ENCODE results near the gene CEACAM3.
"Not testable (repeated sequence)": the region's sequence is repeated elsewhere in the genome, so short reads cannot be mapped to it uniquely, and the experiment has no call there.

Gene CEACAM3

DNA sequence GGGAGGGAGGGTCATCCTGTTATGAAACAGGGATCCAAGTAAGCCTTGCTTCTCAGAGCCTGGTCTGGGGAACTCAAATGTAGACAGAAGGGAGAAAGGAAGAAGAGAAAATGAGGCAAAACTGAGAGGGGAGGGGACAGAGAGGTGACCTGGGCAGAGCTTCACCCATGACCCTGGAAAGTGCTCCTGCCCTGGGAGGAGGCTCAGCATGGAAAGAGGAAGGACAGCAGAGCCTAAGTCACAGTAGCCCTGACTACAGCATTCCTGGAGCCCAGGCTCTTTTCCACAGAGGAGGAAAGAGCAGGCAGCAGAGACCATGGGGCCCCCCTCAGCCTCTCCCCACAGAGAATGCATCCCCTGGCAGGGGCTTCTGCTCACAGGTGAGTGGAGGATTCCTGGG lies at the start of gene CEACAM3:
Gene CEACAM3 (plus strand): TSS at position 226 of the 400 bp plus-strand sequence. CDS start 91 bp downstream, at position 317.
- in situ Hi-C loops (cut with HindIII; ENCODE audit: low sequenced_read_pairs): no loop called here

DNA sequence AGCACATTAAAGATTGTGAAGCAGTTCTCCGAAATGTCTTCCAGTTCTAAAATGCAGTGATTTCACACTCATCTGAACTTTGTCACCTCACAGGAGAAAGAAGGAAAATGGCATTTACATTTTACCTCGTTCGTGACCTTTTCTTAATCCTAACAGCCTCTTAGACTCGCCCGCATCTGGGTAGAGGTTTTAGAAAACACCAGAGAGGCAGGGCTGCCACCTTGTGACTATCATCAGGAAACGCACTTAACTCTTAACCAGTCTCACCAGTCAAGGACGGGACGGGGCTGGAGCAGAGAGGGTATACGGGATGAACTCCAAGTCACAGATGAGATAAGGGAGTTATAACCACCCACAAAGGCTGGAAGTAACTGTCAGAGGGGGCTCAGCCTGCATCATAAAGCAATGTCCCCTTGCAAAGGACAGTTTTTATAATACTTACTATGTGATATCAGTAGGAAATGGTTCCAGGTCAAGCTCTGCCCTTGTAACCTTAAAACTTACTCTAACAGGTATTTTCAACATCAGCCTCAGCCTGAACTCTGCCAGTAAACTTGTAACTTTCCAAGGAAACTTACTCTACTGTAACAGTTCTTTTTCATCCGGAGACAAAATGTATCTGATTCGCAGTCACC lies 49.7 kb upstream of the CEACAM3 start:
- in situ Hi-C loops (cut with HindIII; ENCODE audit: low sequenced_read_pairs): no loop called here

DNA sequence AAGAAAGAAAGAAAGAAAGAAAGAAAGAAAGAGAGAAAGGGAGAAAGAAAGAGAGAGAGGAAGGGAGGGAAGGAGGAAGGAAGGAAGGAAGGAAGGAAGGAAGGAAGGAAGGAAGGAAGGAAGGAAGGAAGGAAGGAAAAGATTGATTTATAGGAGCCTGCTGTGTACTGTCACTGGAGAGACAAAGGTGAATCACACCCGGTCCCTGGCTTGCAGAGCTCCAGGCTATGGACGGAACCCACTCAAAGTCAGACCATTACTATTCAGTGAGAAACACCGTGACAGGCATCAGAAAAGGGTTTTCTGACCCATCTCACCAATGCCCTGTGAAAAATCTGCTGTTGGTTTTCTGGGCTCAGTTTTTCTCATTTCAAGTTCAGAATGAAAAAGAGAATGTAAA lies 48.4 kb upstream of the CEACAM3 start:
- in situ Hi-C loops (cut with HindIII; ENCODE audit: low sequenced_read_pairs): no loop called here

DNA sequence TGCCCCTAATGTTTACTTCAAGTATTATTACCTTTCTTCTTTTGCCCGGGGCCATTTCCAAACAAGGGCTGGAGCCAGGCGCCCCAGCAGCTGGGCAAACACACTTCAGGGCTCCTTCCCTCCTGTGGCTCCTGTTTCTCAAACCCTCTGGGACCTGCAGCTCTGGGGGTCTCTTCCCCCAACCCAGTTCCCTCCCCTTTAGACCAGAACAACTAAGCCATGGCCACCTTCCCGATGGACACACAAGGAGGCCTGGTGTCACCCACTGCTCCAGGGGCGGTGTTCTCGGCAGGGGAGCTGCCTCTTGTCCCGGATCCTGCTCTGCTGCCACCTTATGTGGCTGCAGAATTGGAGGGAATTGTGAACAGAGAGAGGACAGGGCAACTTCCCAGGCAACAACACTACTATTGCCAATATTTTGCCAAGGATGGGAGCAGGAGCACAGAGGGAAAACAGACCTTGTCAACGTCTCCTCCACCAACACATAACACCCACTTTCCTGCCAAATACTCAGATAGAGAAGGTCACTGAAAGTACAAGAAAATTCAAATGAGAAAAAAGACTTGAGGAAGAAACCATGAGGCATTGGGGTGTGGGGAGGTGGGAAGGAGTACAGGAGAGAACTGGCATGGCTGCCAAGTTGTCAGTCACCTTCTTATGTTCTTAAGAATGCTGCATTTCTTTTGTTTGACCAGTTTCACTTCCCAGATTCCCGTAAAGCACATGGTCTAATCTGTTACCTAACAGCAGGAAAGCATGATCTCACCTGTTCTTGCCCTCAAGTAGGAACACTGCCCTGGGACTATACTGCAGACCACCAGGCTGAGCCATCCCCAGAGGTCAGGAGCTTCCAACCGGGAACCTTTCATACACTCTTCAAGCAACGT lies 45.9 kb upstream of the CEACAM3 start:
- in situ Hi-C loops (cut with HindIII; ENCODE audit: low sequenced_read_pairs): not testable (repeated sequence)

DNA sequence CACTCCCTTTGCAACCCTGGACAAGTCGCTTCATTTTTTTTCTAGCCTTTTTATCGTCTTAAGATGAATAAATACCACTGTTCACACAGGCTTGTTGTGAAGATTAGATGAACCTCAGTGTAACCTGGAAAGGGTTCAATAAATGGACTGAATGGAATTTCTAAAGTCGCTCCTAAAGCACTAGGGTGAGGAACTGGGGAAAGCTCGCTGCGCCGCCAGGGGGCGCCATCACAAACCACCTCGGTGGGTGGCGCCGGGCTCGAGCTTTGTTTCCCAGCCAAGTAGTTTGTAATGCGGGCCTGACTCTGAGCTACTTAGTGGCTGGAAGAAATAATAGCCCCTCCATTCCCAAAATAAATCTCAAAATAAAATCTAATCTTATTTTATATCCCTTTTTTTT lies 43.2 kb upstream of the CEACAM3 start:
- in situ Hi-C loops (cut with HindIII; ENCODE audit: low sequenced_read_pairs): no loop called here

DNA sequence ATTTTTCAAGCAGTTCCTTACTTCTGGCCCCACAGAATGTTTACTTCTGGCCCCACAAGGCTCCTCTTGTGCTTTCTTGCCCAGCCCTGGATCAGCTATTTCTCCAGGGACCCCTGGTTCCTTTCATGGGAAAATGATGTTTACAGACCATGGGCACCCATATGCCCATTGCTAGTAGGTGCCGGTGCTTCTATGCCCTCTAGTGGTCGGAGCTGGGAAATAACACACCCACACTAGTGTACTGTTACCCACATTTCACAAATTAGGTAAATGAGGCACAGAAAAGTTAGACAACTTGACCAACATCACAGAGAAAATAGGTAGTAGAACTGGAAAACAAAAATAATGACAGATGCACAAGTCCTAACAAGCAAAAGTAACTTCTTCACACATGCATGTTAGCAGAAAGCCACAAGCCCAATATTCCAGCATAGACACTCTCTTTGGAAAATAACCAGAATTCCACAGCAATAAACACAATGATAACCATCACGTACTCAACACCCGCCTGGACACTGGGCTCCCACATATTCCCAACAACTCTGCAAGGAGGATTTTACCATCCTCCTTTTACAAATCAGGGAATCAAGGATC lies 42.4 kb upstream of the CEACAM3 start:
- in situ Hi-C loops (cut with HindIII; ENCODE audit: low sequenced_read_pairs): no loop called here

DNA sequence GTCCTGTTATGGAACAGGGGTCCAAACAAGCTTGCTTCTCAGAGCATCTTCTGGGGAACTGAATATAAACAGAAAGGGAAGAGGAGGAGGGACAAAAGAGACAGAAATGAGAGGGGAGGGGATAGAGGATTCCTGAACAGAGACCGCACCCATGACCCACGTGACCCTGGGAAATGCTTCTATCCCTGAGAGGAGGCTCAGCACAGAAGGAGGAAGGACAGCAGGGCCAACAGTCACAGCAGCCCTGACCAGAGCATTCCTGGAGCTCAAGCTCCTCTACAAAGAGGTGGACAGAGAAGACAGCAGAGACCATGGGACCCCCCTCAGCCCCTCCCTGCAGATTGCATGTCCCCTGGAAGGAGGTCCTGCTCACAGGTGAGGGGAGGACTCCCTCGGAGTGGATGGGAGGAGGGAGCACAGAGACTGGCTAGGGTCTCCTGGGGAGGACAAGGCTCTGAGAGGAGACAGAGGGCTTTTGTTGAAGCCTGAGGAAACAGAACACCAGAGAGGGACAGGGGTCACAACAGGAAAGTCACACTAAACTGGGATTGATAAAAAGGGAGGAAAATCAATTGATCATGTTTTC lies 41.0 kb upstream of the CEACAM3 start, which contains the start of gene CEACAM6:
Gene CEACAM6 (plus strand): TSS at position 203 of the 586 bp plus-strand sequence. CDS start 109 bp downstream, at position 312.
- in situ Hi-C loops (cut with HindIII; ENCODE audit: low sequenced_read_pairs): no loop called here

DNA sequence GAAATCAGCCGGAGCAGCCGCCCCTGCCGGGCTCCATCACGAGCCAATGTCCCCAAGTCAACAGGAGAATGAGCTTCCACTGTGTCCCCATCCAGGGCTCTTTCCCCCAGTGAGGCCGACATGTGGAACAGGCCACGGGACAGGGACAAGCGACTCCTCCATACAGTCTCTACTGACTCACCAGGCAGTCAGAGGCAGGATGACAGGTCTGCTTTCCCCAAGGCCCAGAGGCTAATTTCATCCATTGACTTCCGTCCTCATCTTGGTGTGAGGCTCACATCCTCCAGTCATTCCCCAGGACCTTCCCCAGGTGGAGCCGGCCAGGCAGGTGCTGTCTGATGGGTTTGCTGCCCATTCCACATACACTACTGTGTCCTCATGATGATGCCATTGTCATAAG lies 37.5 kb upstream of the CEACAM3 start:
- in situ Hi-C loops (cut with HindIII; ENCODE audit: low sequenced_read_pairs): no loop called here

DNA sequence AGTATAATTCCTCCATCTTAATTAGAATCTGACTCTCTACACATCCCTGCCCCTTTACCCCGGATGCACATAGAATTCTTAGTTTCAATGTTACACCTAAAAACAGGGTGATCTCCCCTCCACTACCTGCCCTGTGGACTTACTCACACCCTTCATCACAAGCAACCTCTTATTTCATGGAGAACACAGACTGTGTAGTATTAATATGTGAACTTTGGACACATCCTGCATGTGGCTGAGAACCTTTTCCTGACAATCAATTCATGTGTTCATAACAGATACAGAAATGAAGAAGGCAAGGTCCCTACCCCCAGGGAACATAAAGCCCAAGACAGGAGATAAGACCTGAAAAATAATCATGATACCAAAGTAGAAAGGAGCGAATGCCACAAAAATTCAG lies 29.3 kb upstream of the CEACAM3 start:
- in situ Hi-C loops (cut with HindIII; ENCODE audit: low sequenced_read_pairs): no loop called here

DNA sequence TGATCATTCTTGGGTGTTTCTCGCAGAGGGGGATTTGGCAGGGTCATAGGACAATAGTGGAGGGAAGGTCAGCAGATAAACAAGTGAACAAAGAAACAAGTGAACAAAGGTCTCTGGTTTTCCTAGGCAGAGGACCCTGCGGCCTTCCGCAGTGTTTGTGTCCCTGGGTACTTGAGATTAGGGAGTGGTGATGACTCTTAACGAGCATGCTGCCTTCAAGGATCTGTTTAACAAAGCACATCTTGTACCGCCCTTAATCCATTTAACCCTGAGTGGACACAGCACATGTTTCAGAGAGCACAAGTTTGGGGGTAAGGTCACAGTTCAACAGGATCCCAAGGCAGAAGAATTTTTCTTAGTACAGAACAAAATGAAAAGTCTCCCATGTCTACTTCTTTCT lies 28.3 kb upstream of the CEACAM3 start:
- in situ Hi-C loops (cut with HindIII; ENCODE audit: low sequenced_read_pairs): not testable (repeated sequence)

DNA sequence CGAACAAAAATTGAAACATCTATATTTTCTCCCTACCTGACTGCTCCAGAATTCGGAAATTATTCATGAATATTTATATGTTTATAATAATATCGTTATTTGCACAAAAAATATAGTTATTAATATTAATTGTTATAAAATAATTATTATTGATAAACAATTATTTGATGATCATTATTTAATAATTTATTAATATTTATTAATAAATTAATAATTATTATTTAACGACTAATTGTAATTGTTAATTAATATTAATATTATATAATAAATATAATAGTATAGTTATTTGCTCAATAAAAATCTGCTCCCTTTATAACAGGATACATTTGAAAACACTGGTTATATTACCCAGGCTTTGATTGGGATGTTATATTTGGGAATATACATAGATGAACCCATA lies 26.8 kb upstream of the CEACAM3 start:
- in situ Hi-C loops (cut with HindIII; ENCODE audit: low sequenced_read_pairs): no loop called here

DNA sequence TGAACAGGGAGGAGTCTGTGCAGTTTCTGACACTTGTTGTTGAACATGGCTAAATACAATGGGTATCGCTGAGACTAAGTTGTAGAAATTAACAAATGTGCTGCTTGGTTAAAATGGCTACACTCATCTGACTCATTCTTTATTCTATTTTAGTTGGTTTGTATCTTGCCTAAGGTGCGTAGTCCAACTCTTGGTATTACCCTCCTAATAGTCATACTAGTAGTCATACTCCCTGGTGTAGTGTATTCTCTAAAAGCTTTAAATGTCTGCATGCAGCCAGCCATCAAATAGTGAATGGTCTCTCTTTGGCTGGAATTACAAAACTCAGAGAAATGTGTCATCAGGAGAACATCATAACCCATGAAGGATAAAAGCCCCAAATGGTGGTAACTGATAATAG lies 25.0 kb upstream of the CEACAM3 start:
- in situ Hi-C loops (cut with HindIII; ENCODE audit: low sequenced_read_pairs): no loop called here

DNA sequence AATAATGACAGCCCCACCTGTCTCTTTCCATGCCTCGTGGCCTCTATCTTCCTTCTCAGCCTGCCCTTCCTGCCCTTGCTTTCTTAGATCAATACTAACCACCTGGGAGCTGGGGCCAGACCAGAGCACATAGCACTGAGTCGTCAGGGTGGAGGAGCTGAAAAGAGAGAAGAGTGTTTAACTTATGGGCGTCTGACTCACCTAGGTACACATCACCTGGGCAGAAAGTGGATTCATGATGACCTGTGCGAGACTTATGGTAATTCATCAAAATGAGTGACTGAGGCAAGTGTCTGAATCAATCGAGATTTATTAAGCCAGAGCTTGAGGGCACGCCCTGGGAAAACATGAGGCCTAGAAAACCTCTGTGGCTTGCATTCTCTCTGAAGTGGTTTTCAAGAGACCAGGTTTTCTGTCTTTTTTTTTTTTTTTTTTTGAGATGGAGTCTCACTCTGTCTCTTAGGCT lies 21.8 kb upstream of the CEACAM3 start:
- in situ Hi-C loops (cut with HindIII; ENCODE audit: low sequenced_read_pairs): no loop called here

DNA sequence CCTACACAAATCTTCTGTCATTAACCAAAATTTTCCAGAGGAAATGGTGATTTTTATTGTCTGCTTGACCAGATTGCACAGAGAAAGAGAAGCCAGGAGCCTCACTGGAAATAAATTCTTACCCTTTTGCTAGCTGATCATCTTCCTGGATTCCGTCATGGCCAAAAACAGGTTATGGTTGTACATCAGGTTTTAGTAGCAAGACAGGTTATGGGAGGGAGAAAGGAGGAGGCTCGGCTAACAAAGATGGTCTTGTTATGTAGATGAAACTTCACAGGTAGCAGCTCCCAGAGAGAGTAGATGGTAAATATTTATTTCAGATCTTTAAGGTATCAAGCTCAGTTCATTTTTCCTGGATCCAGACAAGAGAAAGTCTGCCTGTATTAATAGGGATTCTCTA lies 19.7 kb upstream of the CEACAM3 start:
- in situ Hi-C loops (cut with HindIII; ENCODE audit: low sequenced_read_pairs): no loop called here

DNA sequence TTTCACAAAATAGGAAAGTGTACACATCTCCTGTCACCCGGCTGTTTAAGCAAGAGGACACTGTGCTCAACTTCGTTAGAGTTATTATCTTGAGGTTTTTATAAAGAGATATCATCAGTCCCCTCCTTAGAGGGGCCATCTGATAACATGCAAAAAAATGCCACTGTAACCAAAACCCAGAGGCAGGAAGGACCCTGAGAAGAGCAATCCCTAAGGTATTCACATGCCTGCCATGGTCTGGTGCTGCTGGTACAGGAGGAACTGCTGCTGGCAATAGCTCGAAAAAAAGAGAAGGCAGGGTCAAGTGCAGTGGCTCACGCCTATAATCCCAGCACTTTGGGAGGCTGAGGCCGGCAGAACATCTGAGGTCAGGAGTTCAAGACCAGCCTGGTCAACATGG lies 12.8 kb upstream of the CEACAM3 start:
- in situ Hi-C loops (cut with HindIII; ENCODE audit: low sequenced_read_pairs): no loop called here

DNA sequence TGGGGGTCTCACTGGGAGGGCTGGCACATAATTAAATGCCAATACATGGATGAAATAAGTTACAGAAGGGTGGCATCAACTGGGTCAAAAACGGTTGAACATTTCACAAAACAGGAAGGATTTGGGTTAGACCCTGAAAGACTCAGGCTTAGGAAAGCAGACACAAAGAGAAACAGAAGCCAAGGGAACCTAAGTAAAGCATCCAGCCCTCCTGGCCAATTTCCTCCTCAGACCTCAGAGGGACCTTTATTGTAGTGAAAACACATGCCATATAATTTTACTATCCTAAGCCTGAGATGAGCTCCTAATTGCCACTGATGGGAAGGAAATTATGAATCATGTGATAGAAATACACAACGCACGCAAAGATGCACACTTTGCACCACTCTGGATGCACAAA lies 12.1 kb upstream of the CEACAM3 start:
- in situ Hi-C loops (cut with HindIII; ENCODE audit: low sequenced_read_pairs): no loop called here

DNA sequence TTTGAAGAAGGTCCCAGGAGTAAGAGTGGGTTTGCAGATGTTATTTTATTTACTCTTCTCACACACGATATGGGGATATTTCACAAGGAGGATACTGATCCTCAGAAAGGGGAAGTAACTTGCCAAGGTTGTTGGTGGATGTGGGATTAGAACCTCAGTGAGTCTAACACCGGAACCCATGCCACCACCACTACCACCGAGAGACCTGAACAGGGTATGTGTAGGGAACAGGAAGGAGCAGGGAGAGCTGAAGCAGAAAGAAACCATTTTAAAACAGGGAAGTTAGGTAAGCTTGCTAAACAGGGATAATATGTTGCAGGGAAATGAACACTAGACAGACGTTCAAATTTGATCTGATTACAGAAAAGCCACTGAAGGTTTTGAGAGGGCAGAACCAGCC lies 11.6 kb upstream of the CEACAM3 start:
- in situ Hi-C loops (cut with HindIII; ENCODE audit: low sequenced_read_pairs): no loop called here

DNA sequence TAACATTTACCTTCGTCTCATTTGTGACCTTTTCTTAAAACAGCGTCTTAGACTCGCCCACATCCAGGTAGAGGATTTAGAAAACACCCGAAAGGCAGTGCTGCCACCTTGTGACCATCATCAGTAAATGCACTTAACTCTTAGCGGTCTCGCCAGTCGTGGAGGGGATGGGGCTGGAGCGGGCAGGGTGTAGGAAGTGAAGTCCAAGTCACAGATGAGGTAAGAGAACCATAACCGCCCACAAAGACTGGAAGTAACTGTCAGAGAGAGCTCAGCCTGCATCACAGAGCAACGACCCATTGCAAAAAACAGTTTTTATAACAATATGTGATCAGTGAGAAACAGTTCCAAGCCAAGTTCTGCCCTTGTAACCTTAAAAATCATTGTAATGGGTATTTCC lies 10.7 kb upstream of the CEACAM3 start:
- in situ Hi-C loops (cut with HindIII; ENCODE audit: low sequenced_read_pairs): no loop called here

DNA sequence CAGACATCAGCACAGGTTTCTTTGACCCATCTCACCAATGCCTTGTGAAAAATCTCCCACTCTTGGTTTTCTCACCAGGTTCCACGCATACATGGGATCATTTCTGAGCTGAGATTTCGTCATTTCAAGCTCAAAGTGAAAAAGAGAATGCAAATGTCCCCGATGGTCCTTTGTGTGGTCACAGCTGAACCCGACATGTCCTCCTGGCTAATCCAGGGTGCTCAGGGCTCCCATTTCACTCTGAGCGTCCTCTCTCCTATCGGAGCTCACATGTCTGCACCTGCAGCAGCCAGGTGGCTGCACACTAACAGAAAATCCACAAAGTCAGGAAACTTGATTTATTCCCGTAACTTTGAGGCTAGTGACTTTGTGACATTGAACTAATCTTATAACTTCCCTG lies 9.3 kb upstream of the CEACAM3 start:
- in situ Hi-C loops (cut with HindIII; ENCODE audit: low sequenced_read_pairs): no loop called here

DNA sequence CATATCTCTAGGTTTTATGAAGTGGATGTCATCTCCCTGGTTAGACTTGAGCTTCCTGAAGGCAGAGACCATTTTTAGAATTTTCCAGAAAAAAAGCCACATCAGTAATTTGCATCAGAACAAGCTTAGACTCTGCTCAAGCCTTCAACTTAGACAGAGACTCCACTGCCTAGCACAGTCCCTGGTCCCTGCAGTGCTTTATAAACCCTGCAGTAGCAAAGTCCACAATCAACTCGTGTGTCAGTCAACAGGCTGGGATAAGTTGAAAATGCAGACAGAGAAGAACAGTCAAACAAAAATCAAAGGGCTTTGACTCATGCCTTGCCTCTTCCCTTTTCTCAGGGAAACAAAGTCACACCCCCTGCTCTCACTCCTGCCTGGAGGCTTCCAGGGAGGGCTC lies 7.9 kb upstream of the CEACAM3 start:
- in situ Hi-C loops (cut with HindIII; ENCODE audit: low sequenced_read_pairs): not testable (repeated sequence)

DNA sequence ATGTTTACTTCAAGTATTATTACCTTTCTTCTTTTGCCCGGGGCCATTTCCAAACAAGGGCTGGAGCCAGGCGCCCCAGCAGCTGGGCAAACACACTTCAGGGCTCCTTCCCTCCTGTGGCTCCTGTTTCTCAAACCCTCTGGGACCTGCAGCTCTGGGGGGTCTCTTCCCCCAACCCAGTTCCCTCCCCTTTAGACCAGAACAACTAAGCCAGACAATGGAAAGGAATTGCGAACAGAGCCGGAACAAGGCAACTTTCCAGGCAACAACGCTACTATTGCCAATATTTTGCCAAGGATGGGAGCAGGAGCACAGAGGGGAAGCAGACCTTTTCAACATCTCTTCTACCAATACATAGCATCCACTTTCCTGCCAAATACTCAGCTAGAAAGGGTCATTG lies 7.3 kb upstream of the CEACAM3 start:
- in situ Hi-C loops (cut with HindIII; ENCODE audit: low sequenced_read_pairs): not testable (repeated sequence)
